K562 (cell line): ENCODE results near the gene GPR68.

Experiments used
- BCOR ChIP-seq: fragments of 450-650 bp; IDR thresholded peaks from 2 replicates; pipeline ENCODE4 v1.6.1; 2016
- CHD2 ChIP-seq: IDR thresholded peaks from 2 replicates; pipeline ENCODE4 v1.6.1; 2011; ENCODE audit warnings: low read depth, low read length
- HNRNPUL1 ChIP-seq: fragments of 200-400 bp; formaldehyde crosslinking; IDR thresholded peaks from 2 replicates; pipeline ENCODE4 v1.6.1; 2017; ENCODE audit warnings: low read length
- KDM1A ChIP-seq, 2 experiments: fragments of 450-650 bp; IDR thresholded peaks; 2 replicates each; pipeline ENCODE4 v1.6.1; 2016; ENCODE audit warnings: mild to moderate bottlenecking in 2 of 2
- MYBL2 ChIP-seq, 2 experiments: fragments of 450-650 bp in 1 of 2; sonication (generic) in 1 of 2; formaldehyde crosslinking in 1 of 2; IDR thresholded peaks; 2 replicates each; pipeline versions ENCODE4 v1.6.1 to v1.8.1; 2017 to 2022; ENCODE audit warnings: borderline replicate concordance in 1 of 2, inconsistent platforms in 1 of 2, low read depth in 1 of 2, mild to moderate bottlenecking in 1 of 2, missing genetic modification reagents in 1 of 2, moderate library complexity in 1 of 2
- MYC ChIP-seq, 2 experiments: fragments of 250-450 bp in 1 of 2; sonication (Bioruptor Pico) in 1 of 2; IDR thresholded peaks; 2 replicates each; pipeline versions ENCODE4 v1.5.1 to v1.6.1; 2012 to 2021; ENCODE audit warnings: low read depth in 2 of 2, borderline replicate concordance in 1 of 2, improper control_type of control experiment in 1 of 2, low read length in 1 of 2, mild to moderate bottlenecking in 1 of 2, moderate library complexity in 1 of 2
- ZFX ChIP-seq: sonication (generic); formaldehyde crosslinking; IDR thresholded peaks from 2 replicates; pipeline ENCODE4 v1.8.0; 2022; ENCODE audit warnings: mild to moderate bottlenecking, missing genetic modification reagents, moderate library complexity
- TF ChIP-seq, protein P1 (sequence below): fragments of 200-600 bp; sonication (generic); IDR thresholded peaks from one replicate; pipeline ENCODE4 v1.6.1; 2012; ENCODE audit warnings: mild to moderate bottlenecking, low read depth, low read length, inconsistent platforms
- TF ChIP-seq, protein P2 (sequence below), 3 experiments: IDR thresholded peaks in 2 of 3; conservative IDR thresholded peaks in 1 of 3; 2 replicates each; pipeline ENCODE4 v1.5.1; 2011 to 2012; ENCODE audit warnings: low read length in 3 of 3, mild to moderate bottlenecking in 3 of 3, control low read depth in 2 of 3, improper control_type of control experiment in 1 of 3, inconsistent platforms in 1 of 3, low read depth in 1 of 3, mixed read lengths in 1 of 3, moderate library complexity in 1 of 3; ENCODE audit not compliant: insufficient read depth in 2 of 3
- TF ChIP-seq, protein P3 (sequence below): sonication (generic); formaldehyde crosslinking; IDR thresholded peaks from 2 replicates; pipeline ENCODE4 v1.8.0; 2022; ENCODE audit warnings: missing genetic modification reagents, mild to moderate bottlenecking, moderate library complexity, borderline replicate concordance
- TF ChIP-seq, protein P4 (sequence below): fragments of 450-650 bp; IDR thresholded peaks from 2 replicates; pipeline ENCODE4 v1.6.1; 2016; ENCODE audit warnings: antibody characterized with exemption

DNA sequence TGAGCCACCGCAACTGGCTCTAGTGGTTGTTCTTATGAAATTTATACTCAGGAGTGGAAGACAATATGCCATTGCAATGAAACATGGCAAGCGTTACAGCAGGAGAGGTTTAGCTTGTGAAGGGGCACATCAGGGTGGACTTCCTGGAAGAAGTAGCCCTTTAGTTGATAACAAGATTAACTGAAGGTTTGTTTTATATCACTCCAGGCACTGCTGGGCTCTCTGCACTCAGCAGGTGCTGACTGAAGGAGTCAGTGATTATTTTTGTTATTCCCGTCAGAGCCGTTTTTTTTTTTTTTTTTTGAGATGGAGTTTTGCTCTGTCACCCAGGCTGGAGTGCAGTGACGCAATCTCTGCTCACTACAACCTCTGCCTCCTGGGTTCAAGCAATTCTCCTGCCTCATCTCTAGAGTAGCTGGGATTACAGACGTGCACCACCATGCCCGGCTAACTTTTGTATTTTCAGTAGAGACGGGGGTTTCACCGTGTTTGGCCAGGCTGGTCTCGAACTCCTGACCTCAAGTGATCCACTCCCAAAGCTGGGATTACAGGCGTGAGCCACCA, 17.6 kb upstream of the GPR68 start:
- TF ChIP-seq, protein P1, sequence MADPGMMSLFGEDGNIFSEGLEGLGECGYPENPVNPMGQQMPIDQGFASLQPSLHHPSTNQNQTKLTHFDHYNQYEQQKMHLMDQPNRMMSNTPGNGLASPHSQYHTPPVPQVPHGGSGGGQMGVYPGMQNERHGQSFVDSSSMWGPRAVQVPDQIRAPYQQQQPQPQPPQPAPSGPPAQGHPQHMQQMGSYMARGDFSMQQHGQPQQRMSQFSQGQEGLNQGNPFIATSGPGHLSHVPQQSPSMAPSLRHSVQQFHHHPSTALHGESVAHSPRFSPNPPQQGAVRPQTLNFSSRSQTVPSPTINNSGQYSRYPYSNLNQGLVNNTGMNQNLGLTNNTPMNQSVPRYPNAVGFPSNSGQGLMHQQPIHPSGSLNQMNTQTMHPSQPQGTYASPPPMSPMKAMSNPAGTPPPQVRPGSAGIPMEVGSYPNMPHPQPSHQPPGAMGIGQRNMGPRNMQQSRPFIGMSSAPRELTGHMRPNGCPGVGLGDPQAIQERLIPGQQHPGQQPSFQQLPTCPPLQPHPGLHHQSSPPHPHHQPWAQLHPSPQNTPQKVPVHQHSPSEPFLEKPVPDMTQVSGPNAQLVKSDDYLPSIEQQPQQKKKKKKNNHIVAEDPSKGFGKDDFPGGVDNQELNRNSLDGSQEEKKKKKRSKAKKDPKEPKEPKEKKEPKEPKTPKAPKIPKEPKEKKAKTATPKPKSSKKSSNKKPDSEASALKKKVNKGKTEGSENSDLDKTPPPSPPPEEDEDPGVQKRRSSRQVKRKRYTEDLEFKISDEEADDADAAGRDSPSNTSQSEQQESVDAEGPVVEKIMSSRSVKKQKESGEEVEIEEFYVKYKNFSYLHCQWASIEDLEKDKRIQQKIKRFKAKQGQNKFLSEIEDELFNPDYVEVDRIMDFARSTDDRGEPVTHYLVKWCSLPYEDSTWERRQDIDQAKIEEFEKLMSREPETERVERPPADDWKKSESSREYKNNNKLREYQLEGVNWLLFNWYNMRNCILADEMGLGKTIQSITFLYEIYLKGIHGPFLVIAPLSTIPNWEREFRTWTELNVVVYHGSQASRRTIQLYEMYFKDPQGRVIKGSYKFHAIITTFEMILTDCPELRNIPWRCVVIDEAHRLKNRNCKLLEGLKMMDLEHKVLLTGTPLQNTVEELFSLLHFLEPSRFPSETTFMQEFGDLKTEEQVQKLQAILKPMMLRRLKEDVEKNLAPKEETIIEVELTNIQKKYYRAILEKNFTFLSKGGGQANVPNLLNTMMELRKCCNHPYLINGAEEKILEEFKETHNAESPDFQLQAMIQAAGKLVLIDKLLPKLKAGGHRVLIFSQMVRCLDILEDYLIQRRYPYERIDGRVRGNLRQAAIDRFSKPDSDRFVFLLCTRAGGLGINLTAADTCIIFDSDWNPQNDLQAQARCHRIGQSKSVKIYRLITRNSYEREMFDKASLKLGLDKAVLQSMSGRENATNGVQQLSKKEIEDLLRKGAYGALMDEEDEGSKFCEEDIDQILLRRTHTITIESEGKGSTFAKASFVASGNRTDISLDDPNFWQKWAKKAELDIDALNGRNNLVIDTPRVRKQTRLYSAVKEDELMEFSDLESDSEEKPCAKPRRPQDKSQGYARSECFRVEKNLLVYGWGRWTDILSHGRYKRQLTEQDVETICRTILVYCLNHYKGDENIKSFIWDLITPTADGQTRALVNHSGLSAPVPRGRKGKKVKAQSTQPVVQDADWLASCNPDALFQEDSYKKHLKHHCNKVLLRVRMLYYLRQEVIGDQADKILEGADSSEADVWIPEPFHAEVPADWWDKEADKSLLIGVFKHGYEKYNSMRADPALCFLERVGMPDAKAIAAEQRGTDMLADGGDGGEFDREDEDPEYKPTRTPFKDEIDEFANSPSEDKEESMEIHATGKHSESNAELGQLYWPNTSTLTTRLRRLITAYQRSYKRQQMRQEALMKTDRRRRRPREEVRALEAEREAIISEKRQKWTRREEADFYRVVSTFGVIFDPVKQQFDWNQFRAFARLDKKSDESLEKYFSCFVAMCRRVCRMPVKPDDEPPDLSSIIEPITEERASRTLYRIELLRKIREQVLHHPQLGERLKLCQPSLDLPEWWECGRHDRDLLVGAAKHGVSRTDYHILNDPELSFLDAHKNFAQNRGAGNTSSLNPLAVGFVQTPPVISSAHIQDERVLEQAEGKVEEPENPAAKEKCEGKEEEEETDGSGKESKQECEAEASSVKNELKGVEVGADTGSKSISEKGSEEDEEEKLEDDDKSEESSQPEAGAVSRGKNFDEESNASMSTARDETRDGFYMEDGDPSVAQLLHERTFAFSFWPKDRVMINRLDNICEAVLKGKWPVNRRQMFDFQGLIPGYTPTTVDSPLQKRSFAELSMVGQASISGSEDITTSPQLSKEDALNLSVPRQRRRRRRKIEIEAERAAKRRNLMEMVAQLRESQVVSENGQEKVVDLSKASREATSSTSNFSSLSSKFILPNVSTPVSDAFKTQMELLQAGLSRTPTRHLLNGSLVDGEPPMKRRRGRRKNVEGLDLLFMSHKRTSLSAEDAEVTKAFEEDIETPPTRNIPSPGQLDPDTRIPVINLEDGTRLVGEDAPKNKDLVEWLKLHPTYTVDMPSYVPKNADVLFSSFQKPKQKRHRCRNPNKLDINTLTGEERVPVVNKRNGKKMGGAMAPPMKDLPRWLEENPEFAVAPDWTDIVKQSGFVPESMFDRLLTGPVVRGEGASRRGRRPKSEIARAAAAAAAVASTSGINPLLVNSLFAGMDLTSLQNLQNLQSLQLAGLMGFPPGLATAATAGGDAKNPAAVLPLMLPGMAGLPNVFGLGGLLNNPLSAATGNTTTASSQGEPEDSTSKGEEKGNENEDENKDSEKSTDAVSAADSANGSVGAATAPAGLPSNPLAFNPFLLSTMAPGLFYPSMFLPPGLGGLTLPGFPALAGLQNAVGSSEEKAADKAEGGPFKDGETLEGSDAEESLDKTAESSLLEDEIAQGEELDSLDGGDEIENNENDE: no peak
- TF ChIP-seq MYC (IDR thresholded peaks at IDR 0.05; ENCODE audit: low read depth, low read length): no peak
- TF ChIP-seq MYC (CRISPR knock-in tag; IDR thresholded peaks at IDR 0.05; ENCODE audit: borderline replicate concordance, low read depth): no peak
- no peak for TF ChIP-seq ZFX (CRISPR knock-in tag)
- no peak for TF ChIP-seq HNRNPUL1
- no peak for TF ChIP-seq CHD2
- TF ChIP-seq, protein P2, sequence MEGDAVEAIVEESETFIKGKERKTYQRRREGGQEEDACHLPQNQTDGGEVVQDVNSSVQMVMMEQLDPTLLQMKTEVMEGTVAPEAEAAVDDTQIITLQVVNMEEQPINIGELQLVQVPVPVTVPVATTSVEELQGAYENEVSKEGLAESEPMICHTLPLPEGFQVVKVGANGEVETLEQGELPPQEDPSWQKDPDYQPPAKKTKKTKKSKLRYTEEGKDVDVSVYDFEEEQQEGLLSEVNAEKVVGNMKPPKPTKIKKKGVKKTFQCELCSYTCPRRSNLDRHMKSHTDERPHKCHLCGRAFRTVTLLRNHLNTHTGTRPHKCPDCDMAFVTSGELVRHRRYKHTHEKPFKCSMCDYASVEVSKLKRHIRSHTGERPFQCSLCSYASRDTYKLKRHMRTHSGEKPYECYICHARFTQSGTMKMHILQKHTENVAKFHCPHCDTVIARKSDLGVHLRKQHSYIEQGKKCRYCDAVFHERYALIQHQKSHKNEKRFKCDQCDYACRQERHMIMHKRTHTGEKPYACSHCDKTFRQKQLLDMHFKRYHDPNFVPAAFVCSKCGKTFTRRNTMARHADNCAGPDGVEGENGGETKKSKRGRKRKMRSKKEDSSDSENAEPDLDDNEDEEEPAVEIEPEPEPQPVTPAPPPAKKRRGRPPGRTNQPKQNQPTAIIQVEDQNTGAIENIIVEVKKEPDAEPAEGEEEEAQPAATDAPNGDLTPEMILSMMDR (IDR thresholded peaks at IDR 0.05 in 2 of 3, conservative IDR thresholded peaks at IDR 0.05 in 1 of 3; ENCODE audit: insufficient read depth in 2 of 3, low read depth in 1 of 3, low read length in 3 of 3): no peak
- no peak for TF ChIP-seq BCOR
- TF ChIP-seq, protein P3, sequence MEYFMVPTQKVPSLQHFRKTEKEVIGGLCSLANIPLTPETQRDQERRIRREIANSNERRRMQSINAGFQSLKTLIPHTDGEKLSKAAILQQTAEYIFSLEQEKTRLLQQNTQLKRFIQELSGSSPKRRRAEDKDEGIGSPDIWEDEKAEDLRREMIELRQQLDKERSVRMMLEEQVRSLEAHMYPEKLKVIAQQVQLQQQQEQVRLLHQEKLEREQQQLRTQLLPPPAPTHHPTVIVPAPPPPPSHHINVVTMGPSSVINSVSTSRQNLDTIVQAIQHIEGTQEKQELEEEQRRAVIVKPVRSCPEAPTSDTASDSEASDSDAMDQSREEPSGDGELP (CRISPR knock-in tag): no peak
- TF ChIP-seq, protein P4, sequence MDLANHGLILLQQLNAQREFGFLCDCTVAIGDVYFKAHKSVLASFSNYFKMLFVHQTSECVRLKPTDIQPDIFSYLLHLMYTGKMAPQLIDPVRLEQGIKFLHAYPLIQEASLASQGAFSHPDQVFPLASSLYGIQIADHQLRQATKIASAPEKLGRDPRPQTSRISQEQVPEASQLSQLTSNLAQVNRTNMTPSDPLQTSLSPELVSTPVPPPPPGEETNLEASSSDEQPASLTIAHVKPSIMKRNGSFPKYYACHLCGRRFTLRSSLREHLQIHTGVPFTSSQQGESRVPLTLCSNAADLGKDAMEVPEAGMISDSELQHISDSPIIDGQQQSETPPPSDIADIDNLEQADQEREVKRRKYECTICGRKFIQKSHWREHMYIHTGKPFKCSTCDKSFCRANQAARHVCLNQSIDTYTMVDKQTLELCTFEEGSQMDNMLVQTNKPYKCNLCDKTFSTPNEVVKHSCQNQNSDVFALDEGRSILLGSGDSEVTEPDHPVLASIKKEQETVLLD: no peak
- no peak; a peak in 1 of 4 replicates for TF ChIP-seq KDM1A (IDR thresholded peaks at IDR 0.05)
- TF ChIP-seq MYBL2 (IDR thresholded peaks at IDR 0.05; ENCODE audit: low read depth): no peak
- no peak for TF ChIP-seq MYBL2 (CRISPR knock-in tag; IDR thresholded peaks at IDR 0.05; ENCODE audit: borderline replicate concordance)
